ENCODE results near the gene NISCH.

NISCH gene

DNA sequence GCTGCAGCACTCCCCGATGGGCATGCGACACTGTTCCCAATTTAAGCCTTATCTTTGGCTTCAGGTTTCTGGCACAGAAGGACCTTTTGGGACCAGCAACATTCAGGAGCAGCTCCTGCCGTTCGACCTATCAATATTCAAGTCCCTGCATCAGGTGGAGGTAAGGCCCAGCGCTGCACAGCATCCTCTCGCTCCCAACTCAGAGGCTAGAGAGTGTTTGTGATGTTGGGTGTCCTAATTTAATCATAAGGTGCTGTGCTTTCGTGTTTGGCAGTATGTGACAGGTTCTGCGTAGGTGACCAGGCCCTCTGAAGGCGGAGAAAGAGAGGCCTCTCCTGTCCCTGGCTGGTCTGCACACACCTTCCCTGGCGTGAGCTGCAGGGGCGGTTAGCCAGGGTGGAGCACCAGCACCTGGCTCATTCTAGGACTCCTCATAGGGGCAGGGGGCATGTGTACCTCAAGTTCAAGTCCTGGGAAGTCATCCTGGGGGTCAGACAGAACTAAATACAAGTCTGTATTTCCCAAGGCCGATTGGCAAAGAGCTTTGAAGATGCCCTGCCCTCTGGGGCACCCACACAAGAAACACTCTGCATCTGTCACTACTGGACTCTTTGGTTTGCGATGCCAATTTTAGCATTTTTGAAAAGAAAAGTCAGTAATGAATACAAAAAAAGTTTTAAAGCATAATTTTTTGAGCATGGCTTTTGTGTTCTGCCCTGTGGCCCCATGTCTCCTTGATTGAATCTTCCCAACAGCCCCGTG is 17.0 kb downstream of the NISCH start:
- DNase-seq = peak; percentile 44 to 77 (median 70)

DNA sequence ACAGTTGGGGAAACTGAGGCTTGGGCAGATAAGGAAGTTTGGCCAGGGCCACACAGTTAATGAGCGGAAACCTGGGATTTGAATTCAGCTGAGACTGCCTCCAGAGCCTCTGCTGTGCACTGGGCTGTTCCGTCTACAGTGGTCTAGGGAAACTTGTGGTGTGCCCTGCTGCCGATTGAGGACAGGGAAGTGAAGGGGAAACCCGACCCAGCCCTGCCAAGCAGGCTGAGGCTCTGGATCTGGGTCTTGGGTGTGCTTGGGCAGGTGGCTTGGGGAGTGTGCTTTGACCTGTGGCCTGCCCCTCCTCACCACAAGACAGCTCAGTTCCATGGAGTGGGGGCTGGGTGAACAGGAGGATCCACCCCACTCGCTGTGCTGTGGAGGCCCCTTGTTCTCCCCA is 17.6 kb downstream of the NISCH start:
- peak; percentile 39 to 68 (median 62) for DNase-seq

DNA sequence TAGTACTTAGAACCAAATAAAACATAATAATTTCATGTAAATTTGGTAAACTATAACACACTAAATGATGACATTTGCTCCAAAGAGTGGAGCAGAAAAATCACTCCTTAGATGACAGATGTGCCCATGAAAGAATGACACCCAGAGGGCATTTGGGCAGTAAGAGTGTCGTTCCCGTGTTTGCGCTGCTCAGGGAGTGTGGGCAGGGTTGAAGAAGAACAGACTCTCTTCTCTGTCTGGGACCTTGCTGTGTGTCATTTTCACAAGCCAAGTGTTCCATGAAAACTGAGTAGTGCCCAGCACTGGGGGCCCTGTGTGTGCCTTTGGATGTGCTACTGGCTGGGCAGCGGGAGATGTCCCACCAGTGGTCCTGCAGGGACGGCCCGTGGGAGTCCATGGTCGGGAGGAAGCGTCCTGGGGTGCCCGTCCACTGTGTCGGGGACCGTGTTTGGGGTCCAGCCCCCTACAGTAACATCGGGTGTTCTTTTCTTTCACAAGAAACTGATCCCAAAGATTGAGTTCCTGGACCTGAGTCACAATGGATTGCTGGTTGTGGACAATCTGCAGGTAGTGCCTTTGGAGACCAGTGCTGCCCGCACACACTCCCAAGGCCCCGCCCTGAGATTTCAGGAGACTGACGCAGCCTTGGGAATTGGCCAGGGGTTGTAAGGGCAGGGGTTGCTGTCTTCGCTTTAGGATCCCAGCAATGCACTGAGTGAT is 21.8 kb downstream of the NISCH start:
- no peak for DNase-seq

DNA sequence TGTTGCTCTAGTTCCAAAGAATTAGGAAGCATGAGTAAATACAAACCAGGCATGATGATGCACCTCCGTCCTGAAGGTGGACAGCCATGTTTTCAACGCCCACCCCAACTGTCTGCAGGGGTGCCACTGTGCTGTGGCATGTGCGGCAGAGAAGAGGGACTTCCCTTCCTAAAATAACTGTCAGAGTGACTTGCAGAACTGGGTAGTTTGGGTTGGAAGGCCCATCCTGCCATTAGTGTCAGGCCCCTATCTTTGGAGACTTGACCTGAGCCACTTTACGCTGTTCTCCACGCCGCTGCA is 22.3 kb downstream of the NISCH start:
- DNase-seq = peak in 3 of 4 experiments; percentile 52 to 57 (median 53)

DNA sequence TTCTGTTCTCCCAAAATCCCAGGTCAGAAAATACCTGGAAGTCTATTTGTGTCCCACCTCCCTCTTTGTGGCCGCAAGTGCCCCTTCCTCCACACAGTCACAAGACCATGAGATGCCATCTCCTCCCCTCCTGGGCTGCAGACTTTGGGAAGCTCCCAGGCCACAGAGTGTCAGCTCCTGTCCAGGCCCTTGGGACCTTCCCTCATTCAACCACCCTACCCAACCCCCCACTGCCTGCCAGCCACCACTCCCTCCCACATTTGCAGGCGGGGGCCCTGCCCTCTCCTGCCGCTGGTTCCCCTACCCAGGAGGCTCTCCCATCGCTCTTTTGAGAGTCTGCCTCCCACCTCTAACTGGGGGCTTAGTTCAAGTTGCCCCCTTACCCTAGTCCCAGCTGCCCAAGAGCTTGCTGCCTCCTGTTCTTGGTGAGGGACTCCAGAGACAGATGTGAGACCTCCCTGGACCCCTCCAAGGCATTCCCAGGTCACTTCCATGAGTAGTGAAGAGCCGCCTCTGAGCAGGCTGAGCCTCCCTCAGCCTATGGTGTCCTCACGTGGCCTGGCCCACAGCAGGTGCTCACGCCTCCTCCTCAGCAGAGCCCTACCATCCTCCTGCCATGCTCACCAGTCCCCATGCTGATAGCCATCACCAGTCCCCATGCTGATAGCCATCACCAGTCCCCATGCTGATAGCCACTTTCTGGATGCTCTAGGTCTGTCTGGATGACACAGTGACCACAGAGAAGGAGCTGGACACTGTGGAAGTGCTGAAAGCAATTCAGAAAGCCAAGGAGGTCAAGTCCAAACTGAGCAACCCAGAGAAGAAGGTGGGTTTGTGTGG is 23.9 kb downstream of the NISCH start:
- no peak for DNase-seq

DNA sequence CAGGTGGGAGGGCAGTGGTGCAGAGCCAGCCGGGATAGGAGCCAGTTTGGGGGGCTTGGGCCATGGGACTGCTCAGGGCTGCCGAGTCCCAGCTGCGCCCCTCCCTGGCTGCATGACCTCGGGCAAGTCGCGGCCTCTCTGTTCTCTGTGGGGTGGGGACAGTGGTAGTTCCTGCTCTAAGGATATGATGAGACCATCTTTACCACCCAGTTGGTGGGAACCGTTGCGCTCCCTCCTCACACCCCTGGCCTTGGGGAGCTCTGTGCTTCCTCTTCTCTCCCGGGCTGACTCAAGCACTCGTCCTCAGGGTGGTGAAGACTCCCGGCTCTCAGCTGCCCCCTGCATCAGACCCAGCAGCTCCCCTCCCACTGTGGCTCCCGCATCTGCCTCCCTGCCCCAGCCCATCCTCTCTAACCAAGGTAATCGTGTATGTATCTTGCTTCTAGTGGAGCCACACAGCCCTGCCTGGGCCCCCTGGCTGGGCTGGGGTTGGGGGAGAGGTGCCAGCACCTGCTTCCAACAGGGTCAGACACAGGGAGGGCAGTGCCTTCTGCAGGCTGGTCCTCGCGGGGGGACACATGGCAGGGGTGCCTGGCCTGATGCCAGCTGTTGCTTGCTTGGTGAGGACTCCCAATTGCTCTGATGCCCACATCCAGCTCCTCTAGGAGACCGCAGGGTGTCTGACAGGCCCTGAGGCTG is 24.6 kb downstream of the NISCH start:
- DNase-seq = peak; percentile 43 to 73 (median 70)

DNA sequence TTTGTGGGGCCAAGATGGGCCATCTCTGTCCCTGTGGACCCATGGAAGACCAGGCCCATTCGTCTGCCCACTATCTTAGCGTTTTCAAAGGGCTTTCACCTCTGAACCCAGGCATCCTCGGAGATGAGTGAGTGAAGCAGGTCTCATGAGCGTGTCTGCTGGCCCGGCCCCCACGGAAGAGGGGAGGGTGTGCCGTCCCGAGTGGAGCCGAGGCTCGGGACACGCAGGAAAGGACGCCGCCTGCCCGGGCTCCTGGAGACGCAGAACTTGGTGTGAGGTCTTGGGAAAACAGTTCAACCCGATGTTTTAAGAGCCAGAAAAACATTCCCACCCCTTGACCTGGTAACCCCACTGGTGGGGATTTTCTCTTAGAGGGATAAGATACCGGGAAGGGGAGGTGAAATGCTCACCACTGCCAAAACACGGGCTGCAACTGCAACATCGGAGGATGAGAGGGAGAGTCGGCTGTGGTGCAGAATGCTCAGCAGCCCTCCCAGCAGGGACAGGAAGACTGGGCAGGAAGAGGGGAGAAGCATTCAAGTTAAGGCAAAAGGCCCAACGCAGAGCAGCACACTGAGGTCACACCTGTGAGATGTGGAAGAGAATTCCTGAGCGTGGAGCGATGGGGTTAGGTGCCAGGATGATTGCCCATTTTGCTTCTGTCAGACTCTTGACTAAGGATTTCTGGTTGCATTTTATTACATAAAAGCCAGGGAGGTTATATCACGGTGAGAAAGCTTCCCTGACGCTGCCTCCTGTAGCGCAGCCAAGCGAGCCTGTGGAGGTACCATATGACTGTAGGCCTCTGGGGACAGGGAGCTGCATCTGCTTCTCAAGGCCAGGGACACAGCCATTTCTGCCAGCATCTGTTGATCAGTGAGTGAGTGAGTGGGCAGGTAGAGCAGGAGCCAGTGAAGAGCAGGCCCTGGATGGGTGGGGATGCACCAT is 25.6 kb downstream of the NISCH start:
- DNase-seq = no peak

DNA sequence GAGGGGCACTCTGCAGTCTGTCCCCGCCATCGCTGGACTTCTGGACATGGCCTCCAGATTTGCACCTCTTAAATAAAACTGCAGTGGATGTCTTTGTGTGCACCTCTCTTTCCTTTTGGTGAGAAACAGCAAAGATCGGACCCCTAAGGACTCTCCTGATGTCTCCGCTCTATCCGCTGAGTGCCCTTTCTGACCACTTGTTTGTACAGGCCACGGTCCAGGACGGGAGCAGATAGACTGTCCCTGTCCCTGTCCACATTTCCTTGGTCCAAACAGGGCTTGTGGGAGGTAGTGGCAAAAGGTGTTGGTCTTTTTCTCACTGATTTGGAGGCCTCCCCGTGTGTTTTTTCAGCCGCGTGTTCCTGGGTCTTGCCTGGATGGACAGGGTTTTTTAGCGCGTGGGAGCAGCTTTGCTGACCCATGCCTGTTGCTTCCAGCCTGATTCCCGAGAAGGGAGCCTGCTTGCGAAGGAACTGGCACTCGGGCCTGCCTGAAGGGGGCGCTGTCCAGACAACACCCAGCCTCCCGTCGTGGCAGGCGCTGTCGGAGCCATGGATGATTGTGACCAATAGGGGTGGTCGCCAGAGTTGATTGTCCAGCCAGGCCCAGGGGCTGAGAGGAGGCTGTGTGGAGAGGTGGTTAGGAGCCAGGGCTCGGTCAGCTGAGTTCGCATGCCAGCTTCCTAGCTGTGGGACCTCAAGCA is 26.6 kb downstream of the NISCH start:
- peak in 1 of 4 experiments; percentile 43 for DNase-seq

DNA sequence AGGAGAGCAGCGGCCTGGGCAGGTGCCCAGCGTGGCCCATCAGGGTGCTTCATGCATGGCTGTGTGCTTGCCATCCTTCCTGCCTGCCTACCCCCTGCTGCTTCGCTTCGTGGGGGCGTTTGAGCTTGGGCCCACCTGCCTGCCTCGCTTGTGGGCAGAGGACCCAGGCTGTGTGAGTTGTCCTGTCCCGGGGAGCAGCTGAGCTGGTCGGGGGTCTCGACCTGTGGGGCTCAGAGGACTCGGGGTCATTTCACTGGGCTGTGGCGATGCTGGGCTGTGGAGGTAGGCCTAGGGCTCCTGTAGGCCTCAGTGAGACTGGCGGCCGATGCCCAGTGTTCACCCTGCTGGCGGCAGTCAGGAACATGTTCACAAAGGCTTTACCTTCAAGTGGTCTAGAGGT is 27.7 kb downstream of the NISCH start:
- no peak for DNase-seq

DNA sequence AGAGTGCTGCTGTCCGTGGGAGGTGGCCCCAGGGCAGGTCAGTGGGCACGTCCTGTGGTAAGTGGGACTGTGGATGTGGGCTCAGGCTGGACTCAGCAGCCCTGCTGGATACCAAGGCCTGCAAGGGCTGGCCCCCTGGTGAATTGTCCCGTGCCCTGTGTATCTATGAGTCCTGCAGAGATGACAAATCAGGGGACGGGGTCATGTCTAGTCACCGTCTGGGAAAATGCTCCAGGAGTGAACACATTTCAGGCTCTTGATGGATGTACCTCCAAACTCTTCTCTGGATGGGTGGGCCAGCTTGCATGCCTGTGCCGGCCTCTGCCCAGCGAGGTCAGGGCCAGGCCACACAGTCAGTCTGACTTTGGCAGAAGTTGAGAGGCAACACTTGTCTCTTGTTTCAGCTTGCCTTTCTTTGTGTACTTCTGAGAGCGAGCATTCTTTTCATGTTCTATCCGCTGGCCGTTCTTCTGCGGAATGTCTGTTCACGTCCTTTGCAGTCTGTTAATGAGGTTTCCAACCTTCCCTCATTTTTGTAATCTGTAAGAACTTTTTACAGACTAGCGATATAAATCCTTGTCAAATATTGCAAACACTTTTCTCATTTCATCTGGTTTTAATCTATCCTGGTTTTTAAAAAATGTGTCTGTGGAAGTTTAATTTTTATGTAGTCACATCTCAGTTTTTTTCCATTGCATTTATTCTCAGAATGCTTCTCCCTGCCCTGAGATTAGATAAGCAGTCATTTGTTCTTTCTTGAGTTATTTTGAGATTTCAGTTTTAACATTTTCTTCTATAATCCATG is 28.4 kb downstream of the NISCH start:
- DNase-seq = no peak

DNA sequence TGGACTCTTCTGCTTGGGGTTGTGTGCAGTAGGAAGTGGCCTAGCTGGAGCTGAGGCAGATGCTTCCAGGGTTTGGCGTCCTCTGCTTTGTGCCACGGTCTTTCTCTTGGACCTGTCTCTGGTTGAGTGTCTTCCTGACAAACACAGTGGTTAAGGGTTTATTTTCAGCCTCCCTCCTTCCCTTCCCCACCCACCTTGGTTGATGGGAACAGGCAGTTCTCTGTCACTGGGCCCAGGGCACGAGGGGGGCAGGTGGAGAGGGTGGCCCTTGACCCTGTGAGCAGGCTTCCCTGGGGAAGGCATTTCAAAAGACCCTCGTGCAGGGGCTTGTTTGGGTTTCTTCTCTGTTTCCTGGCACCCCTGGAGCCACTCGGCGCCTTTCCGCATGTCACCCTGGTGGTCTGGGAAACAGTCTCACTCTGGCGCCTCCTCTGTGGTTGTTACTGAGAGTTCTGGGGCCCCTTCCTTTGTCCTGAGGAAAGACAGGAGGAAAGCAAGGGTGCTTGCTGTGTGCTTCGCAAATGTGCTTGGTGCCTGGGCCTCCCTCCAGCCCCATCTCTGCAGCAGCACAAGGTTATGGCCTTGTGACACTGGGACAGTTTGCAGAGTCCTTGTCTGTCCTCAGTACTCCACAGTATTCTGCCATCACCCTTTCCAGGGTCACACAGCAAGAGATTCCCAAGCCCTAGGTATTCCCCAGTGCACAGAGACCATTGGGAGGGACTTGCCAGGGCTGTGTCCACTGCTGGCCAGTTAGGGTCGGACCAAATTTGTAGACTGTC is 29.5 kb downstream of the NISCH start:
- DNase-seq = no peak

DNA sequence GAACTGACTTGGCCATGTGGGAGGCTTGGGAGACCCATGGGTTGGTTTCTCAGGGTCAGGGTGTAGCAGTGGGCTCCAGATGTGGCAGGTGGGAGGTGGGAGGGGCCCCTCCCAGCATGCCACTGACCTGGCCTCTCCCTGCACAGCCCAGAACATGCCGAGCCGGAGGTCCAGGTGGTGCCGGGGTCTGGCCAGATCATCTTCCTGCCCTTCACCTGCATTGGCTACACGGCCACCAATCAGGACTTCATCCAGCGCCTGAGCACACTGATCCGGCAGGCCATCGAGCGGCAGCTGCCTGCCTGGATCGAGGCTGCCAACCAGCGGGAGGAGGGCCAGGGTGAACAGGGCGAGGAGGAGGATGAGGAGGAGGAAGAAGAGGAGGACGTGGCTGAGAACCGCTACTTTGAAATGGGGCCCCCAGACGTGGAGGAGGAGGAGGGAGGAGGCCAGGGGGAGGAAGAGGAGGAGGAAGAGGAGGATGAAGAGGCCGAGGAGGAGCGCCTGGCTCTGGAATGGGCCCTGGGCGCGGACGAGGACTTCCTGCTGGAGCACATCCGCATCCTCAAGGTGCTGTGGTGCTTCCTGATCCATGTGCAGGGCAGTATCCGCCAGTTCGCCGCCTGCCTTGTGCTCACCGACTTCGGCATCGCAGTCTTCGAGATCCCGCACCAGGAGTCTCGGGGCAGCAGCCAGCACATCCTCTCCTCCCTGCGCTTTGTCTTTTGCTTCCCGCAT is 31.8 kb downstream of the NISCH start:
- no peak for DNase-seq

DNA sequence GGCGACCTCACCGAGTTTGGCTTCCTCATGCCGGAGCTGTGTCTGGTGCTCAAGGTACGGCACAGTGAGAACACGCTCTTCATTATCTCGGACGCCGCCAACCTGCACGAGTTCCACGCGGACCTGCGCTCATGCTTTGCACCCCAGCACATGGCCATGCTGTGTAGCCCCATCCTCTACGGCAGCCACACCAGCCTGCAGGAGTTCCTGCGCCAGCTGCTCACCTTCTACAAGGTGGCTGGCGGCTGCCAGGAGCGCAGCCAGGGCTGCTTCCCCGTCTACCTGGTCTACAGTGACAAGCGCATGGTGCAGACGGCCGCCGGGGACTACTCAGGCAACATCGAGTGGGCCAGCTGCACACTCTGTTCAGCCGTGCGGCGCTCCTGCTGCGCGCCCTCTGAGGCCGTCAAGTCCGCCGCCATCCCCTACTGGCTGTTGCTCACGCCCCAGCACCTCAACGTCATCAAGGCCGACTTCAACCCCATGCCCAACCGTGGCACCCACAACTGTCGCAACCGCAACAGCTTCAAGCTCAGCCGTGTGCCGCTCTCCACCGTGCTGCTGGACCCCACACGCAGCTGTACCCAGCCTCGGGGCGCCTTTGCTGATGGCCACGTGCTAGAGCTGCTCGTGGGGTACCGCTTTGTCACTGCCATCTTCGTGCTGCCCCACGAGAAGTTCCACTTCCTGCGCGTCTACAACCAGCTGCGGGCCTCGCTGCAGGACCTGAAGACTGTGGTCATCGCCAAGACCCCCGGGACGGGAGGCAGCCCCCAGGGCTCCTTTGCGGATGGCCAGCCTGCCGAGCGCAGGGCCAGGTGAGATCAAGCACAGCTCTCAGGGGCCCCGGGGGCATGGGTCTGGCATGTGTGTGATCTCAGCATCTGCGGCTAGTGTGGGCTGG is 32.6 kb downstream of the NISCH start:
- DNase-seq = no peak

DNA sequence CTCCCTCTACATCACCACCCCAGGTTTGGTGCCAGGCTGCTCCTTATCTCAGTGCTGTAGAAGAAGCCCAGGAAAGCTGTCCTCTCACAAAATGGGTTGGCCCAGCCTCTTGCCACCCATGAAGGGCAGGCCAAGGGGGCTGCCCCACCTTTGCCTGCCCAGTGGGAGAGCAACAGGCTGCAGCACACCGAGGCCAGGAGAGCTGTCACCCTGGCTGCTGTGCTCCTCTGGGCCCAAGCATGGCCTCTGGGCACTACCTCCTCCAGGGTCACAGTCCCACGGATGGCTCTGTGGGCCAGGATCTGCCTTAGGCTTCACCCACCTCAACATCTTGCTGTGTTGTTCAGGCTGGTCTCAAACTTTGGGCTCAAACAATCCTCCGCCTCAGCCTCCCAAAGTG is 33.3 kb downstream of the NISCH start:
- no peak for DNase-seq

DNA sequence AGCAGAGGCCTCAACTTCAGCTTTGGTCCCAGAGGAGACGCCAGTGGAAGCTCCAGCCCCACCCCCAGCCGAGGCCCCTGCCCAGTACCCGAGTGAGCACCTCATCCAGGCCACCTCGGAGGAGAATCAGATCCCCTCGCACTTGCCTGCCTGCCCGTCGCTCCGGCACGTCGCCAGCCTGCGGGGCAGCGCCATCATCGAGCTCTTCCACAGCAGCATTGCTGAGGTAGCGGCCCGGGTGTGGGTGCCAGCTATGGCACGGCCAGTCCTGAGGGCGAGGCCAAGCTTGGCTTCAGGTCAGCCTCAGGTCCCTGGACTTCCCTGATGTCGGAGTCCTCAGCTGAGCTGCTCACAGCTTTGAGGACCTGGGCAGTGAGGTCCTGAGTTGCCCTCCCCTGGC is 34.0 kb downstream of the NISCH start:
- DNase-seq = no peak

DNA sequence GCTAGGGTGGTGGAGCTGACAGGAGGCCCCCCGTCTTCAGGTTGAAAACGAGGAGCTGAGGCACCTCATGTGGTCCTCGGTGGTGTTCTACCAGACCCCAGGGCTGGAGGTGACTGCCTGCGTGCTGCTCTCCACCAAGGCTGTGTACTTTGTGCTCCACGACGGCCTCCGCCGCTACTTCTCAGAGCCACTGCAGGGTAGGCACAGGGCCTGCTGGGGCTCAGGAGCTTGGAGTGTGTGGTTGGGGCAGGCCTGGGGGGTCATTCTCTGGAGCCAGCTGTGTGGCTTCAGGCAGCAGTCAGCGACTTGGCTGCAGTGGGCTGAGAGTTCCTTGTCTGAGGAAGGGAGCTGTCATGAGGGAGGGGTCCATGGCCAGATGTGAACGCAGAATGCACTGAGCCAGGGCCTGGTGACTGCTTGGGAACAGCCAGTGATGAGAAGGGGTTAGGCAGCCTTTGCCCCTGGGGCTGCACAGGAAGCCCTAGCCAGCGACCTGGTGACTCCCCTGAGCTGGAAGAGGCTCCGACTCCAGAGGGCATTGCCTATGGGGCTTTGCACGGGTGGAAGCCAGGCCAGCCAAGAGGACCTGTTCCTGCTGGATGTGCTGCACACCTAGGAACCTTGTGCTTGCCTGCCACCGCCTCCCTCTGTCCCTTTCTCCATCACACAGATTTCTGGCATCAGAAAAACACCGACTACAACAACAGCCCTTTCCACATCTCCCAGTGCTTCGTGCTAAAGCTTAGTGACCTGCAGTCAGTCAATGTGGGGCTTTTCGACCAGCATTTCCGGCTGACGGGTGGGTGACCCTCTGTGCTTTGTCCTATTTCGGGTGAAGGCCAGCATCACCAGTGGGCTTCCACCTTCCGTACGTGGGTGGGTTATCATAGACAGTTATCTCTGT is 34.9 kb downstream of the NISCH start:
- DNase-seq = no peak

Measured in suppressor macrophage (primary cell).